Measurements from ENCODE around the gene FTCD. TPM values are rescaled to one million over a fixed set of nuclear protein-coding genes. Genes with fewer than 3 reads are reported as not detected.
"Not testable (repeated sequence)": the region's sequence is repeated elsewhere in the genome, so short reads cannot be mapped to it uniquely, and the experiment has no call there.

FTCD gene
- total RNA-seq, 1 experiment from 2014 or later: 0.21 TPM

DNA sequence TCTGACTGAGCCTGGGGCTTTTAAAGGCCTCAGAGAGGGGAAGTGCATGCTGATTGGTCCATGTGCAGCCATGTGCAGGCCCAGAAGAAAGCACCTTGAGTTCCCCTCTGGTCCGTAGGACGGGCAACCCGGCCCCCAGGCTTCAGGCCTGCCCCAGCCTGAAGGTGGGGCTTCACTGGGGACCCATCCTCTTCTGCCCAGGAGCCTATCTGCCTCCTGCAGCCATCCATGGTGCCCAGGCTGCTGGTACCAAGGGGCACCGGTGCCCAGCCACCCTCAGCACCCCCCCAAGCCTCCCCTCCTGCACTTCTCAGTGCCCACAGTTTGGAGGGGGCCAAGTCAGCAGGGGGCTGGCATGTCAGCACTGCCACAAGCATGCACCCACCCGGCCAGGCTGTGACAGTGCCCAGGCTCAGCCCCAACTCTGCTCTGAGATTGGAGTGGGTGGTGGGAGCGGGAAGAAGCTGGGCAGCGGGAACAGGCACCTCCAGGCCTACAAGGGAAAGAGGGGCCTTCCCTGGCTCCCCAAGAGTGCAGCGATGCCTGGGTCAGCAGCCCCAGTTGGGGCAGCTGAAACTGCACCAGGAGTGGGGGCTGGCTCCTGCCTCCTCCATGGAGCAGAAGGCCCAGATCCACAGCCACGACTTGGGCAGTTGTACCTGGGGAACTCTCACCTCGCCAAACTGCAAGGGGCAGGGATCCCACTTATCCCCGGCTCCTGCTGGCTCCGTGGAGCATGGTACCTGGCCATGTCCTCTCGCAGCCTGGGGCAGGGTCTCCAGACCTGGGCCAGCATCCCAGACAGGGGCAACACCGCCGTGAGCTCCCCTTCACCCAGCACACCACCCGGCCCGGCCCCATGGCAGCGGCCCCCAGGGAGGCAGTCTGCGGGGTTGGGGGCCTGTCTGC lies 45.8 kb downstream of the FTCD start:
- ChIA-PET POLR2A (no interaction called here), CTCF (no interaction called here)
- Histone ChIP-seq H3K36me3 (ENCODE audit: control insufficient read depth, insufficient read depth, low read length) (no peaks in the 10 kb centered on the region), H3K9me3 (ENCODE audit: control insufficient read depth, insufficient read depth, low read depth, low read length) (no peaks in the 10 kb centered on the region), H3K27ac (ENCODE audit: low read length) (no peak overlapping the region), H3K4me1 (ENCODE audit: control insufficient read depth, insufficient read depth, low read length) (no peaks in the 10 kb centered on the region), H3K4me3 (ENCODE audit: low read depth in 2 of 2, low read length in 2 of 2) (no peak overlapping the region), H3K27me3 (ENCODE audit: control insufficient read depth, insufficient read depth, low read length) (no peaks in the 10 kb centered on the region)
- TF ChIP-seq, protein P1, sequence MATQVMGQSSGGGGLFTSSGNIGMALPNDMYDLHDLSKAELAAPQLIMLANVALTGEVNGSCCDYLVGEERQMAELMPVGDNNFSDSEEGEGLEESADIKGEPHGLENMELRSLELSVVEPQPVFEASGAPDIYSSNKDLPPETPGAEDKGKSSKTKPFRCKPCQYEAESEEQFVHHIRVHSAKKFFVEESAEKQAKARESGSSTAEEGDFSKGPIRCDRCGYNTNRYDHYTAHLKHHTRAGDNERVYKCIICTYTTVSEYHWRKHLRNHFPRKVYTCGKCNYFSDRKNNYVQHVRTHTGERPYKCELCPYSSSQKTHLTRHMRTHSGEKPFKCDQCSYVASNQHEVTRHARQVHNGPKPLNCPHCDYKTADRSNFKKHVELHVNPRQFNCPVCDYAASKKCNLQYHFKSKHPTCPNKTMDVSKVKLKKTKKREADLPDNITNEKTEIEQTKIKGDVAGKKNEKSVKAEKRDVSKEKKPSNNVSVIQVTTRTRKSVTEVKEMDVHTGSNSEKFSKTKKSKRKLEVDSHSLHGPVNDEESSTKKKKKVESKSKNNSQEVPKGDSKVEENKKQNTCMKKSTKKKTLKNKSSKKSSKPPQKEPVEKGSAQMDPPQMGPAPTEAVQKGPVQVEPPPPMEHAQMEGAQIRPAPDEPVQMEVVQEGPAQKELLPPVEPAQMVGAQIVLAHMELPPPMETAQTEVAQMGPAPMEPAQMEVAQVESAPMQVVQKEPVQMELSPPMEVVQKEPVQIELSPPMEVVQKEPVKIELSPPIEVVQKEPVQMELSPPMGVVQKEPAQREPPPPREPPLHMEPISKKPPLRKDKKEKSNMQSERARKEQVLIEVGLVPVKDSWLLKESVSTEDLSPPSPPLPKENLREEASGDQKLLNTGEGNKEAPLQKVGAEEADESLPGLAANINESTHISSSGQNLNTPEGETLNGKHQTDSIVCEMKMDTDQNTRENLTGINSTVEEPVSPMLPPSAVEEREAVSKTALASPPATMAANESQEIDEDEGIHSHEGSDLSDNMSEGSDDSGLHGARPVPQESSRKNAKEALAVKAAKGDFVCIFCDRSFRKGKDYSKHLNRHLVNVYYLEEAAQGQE (IDR thresholded peaks at IDR 0.05; ENCODE audit: insufficient read depth in 1 of 2, low read depth in 2 of 2, low read length in 1 of 2): no peak
- TF ChIP-seq SIN3A (IDR thresholded peaks at IDR 0.05; ENCODE audit: borderline replicate concordance, insufficient read depth, low read depth, low read length) (no peak), POLR2AphosphoS5 (IDR thresholded peaks at IDR 0.05; ENCODE audit: low read depth, low read length) (no peak), TCF7L2 (IDR thresholded peaks at IDR 0.05; ENCODE audit: low read depth, low read length) (no peak)
- TF ChIP-seq, protein P2, sequence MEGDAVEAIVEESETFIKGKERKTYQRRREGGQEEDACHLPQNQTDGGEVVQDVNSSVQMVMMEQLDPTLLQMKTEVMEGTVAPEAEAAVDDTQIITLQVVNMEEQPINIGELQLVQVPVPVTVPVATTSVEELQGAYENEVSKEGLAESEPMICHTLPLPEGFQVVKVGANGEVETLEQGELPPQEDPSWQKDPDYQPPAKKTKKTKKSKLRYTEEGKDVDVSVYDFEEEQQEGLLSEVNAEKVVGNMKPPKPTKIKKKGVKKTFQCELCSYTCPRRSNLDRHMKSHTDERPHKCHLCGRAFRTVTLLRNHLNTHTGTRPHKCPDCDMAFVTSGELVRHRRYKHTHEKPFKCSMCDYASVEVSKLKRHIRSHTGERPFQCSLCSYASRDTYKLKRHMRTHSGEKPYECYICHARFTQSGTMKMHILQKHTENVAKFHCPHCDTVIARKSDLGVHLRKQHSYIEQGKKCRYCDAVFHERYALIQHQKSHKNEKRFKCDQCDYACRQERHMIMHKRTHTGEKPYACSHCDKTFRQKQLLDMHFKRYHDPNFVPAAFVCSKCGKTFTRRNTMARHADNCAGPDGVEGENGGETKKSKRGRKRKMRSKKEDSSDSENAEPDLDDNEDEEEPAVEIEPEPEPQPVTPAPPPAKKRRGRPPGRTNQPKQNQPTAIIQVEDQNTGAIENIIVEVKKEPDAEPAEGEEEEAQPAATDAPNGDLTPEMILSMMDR (IDR thresholded peaks at IDR 0.05): no peak
- in situ Hi-C loops (cut with HindIII; ENCODE audit: low pct_unique_long_range_greater_than_20kb, low sequenced_read_pairs): no loop called here
- no TSS peak for BruUV-seq (replicated peaks)
- intact Hi-C loops (cut with micrococcal nuclease; ENCODE audit: unreplicated experiment): no loop called here
- DNase-seq (ENCODE audit: low read depth, low spot score): no peak
- no peak for ATAC-seq

DNA sequence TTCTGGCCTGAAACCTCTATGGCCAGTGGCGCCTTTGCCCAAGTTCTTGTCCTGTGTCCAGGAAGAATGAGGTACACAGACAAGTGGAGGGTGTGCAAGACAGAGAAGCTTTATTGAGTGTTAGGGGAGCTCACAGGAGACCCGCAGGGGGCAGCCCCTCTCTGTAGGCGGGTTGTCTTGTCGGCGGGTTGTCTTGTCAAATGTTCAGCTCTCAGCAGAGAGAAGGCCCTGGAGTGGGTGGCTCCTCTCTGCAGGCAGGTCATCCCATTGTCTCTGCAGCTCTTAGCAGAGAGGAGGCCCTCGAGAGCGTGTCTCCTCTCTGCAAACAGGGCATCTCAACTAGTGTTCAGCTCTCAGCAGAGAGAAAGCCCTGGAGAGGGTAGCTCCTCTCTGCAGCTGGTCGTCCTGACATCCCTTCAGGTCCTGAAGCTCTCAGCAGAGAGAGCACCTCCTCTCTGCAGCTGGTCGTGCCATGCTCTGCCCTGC lies 46.5 kb downstream of the FTCD start:
- Histone ChIP-seq H3K36me3 (ENCODE audit: control insufficient read depth, insufficient read depth, low read length) (no peaks in the 10 kb centered on the region), H3K27me3 (ENCODE audit: control insufficient read depth, insufficient read depth, low read length) (no peaks in the 10 kb centered on the region), H3K4me3 (ENCODE audit: low read depth in 2 of 2, low read length in 2 of 2) (no peak overlapping the region), H3K4me1 (ENCODE audit: control insufficient read depth, insufficient read depth, low read length) (no peaks in the 10 kb centered on the region), H3K27ac (ENCODE audit: low read length) (no peak overlapping the region), H3K9me3 (ENCODE audit: control insufficient read depth, insufficient read depth, low read depth, low read length) (no peaks in the 10 kb centered on the region)
- in situ Hi-C loops (cut with HindIII; ENCODE audit: low pct_unique_long_range_greater_than_20kb, low sequenced_read_pairs) (no loop called here), intact Hi-C loops (cut with micrococcal nuclease; ENCODE audit: unreplicated experiment) (no loop called here)
- TF ChIP-seq, protein P1 (IDR thresholded peaks at IDR 0.05; ENCODE audit: insufficient read depth in 1 of 2, low read depth in 2 of 2, low read length in 1 of 2): no peak
- TF ChIP-seq TCF7L2 (IDR thresholded peaks at IDR 0.05; ENCODE audit: low read depth, low read length): no peak
- TF ChIP-seq, protein P2 (IDR thresholded peaks at IDR 0.05): no peak
- no peak for TF ChIP-seq SIN3A (IDR thresholded peaks at IDR 0.05; ENCODE audit: borderline replicate concordance, insufficient read depth, low read depth, low read length)
- TF ChIP-seq POLR2AphosphoS5 (IDR thresholded peaks at IDR 0.05; ENCODE audit: low read depth, low read length): no peak
- POLR2A ChIA-PET: no interaction called here
- CTCF ChIA-PET: no interaction called here
- BruUV-seq (replicated peaks): no TSS peak
- ATAC-seq (no peak), DNase-seq (ENCODE audit: low read depth, low spot score) (no peak)

DNA sequence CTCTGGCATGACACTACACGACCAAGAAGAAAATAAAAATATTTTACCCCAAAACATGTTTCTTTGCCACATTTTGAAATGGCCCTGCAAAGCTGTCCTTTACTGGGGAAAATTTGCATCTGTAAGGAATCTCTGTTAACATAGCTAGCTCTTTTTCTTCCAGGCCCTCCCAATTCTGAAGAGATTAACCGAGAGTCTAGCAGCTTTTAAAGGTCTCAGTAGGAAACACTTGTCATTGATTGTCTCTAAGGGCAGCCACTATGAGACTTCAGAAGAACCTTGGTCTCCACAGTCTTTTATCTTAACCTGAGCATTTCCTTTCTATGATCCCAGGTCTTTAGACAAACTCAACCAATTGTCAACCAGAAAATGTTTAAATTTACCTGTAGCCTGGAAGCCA lies 48.0 kb downstream of the FTCD start:
- CTCF ChIA-PET; POLR2A ChIA-PET; in situ Hi-C loops (cut with HindIII; ENCODE audit: low pct_unique_long_range_greater_than_20kb, low sequenced_read_pairs): not testable (repeated sequence)

More for the DNA sequence above, 48.0 kb downstream of the FTCD start:
- H3K9me3 ChIP-seq (ENCODE audit: control insufficient read depth, insufficient read depth, low read depth, low read length); BruUV-seq (replicated peaks); H3K4me3 ChIP-seq (ENCODE audit: low read depth in 2 of 2, low read length in 2 of 2); H3K27me3 ChIP-seq (ENCODE audit: control insufficient read depth, insufficient read depth, low read length); DNase-seq (ENCODE audit: low read depth, low spot score); H3K4me1 ChIP-seq (ENCODE audit: control insufficient read depth, insufficient read depth, low read length); intact Hi-C loops (cut with micrococcal nuclease; ENCODE audit: unreplicated experiment); ATAC-seq; H3K36me3 ChIP-seq (ENCODE audit: control insufficient read depth, insufficient read depth, low read length); H3K27ac ChIP-seq (ENCODE audit: low read length): not testable (repeated sequence)

Measured in Panc1 (cell line).